Lower leg skin (tissue), 3 donors: Measurements from ENCODE around the gene TBX4.

Experiments used
- POLR2A ChIP-seq, 2 donors: fragments of 450-650 bp; IDR thresholded peaks; one replicate each; pipeline ENCODE4 v1.6.1; 2016 to 2017; ENCODE audit warnings: antibody characterized with exemption in 2 of 2, mild to moderate bottlenecking in 1 of 2, moderate library complexity in 1 of 2
- TF ChIP-seq, protein P1 (sequence below), 3 donors: fragments of 450-650 bp; IDR thresholded peaks; one replicate each; pipeline ENCODE4 v1.5.1; 2016; ENCODE audit warnings: antibody characterized with exemption in 3 of 3, mild to moderate bottlenecking in 3 of 3, moderate library complexity in 2 of 3

DNA sequence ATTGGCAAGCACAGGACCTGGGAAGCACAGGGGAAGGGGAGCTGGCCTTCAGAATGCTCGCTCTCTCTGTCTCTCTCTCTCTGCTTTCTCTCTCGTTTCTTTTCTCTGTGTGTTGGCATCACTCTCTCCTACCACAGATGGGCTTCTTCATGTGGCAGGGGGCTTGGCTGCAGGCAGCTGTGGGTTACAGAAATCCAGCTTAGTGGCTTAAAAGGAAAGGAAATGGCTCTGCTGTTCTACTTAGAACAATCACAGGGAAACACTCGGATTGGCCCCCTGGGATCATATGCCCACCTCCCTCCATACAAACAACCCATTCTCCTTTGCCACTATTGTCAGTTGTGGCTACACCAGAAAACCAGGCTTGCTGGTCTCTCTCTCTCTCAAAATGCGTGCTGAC is 32.2 kb upstream of the TBX4 start:
- TF ChIP-seq, protein P1, sequence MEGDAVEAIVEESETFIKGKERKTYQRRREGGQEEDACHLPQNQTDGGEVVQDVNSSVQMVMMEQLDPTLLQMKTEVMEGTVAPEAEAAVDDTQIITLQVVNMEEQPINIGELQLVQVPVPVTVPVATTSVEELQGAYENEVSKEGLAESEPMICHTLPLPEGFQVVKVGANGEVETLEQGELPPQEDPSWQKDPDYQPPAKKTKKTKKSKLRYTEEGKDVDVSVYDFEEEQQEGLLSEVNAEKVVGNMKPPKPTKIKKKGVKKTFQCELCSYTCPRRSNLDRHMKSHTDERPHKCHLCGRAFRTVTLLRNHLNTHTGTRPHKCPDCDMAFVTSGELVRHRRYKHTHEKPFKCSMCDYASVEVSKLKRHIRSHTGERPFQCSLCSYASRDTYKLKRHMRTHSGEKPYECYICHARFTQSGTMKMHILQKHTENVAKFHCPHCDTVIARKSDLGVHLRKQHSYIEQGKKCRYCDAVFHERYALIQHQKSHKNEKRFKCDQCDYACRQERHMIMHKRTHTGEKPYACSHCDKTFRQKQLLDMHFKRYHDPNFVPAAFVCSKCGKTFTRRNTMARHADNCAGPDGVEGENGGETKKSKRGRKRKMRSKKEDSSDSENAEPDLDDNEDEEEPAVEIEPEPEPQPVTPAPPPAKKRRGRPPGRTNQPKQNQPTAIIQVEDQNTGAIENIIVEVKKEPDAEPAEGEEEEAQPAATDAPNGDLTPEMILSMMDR (IDR thresholded peaks at IDR 0.05), result no peak
- no peak for TF ChIP-seq POLR2A (IDR thresholded peaks at IDR 0.05)
